ENCODE measurements around the gene LRRFIP1. TPM values are rescaled to one million over a fixed set of nuclear protein-coding genes. Genes with fewer than 3 reads are reported as not detected.
"Not testable (repeated sequence)": the region's sequence is repeated elsewhere in the genome, so short reads cannot be mapped to it uniquely, and the experiment has no call there.

Gene LRRFIP1
- total RNA-seq, 1 donor from 2014 or later: 88.5 TPM

- intact Hi-C loops (cut with DNase I): no loop called here
- DNase-seq: no peak
Observed at GRCh38 chr2:237650455-237650850, 23.1 kb downstream of the LRRFIP1 start.

GRCh38 chr2:237651761-237652160, 24.4 kb downstream of the LRRFIP1 start:
- DNase-seq (no peak), ATAC-seq (ENCODE audit: poor library complexity) (peak; percentile 34)
- intact Hi-C loops (cut with DNase I): no loop called here

More at GRCh38 chr2:237650455-237650850, 23.1 kb downstream of the LRRFIP1 start:
- no peak for ATAC-seq (ENCODE audit: poor library complexity)

- intact Hi-C loops (cut with DNase I): no loop called here
- DNase-seq (peak; percentile 69), ATAC-seq (ENCODE audit: poor library complexity) (peak; percentile 84)
Observed at GRCh38 chr2:237652181-237652580, 24.8 kb downstream of the LRRFIP1 start.

GRCh38 chr2:237652854-237653253, 25.5 kb downstream of the LRRFIP1 start:
- intact Hi-C loops (cut with DNase I): no loop called here
- ATAC-seq (ENCODE audit: poor library complexity) (no peak), DNase-seq (no peak)

GRCh38 chr2:237653776-237654558, 26.6 kb downstream of the LRRFIP1 start:
- intact Hi-C loops (cut with DNase I): no loop called here
- DNase-seq: no peak
- no peak for ATAC-seq (ENCODE audit: poor library complexity)

- intact Hi-C loops (cut with DNase I): no loop called here
- ATAC-seq (ENCODE audit: poor library complexity): no peak
- no peak for DNase-seq
Observed at GRCh38 chr2:237657063-237657462, 29.7 kb downstream of the LRRFIP1 start.

- ATAC-seq (ENCODE audit: poor library complexity): no peak
- intact Hi-C loops (cut with DNase I): no loop called here
- no peak for DNase-seq
Observed at GRCh38 chr2:237660381-237660900, 33.1 kb downstream of the LRRFIP1 start.

GRCh38 chr2:237661270-237661669, 33.9 kb downstream of the LRRFIP1 start:
- no peak for ATAC-seq (ENCODE audit: poor library complexity)
- intact Hi-C loops (cut with DNase I): no loop called here
- DNase-seq: no peak

- ATAC-seq (ENCODE audit: poor library complexity): peak; percentile 6
- no peak for DNase-seq
- intact Hi-C loops (cut with DNase I): no loop called here
Observed at GRCh38 chr2:237661799-237662328, 34.5 kb downstream of the LRRFIP1 start.

GRCh38 chr2:237662671-237663093, 35.3 kb downstream of the LRRFIP1 start:
- peak; percentile 92 for DNase-seq
- intact Hi-C loops (cut with DNase I): no loop called here

GRCh38 chr2:237663517-237664110, 36.2 kb downstream of the LRRFIP1 start:
- ATAC-seq (ENCODE audit: poor library complexity) (peak; percentile 23), DNase-seq (no peak)
- intact Hi-C loops (cut with DNase I): no loop called here

More at GRCh38 chr2:237662671-237663093, 35.3 kb downstream of the LRRFIP1 start:
- peak; percentile 91 for ATAC-seq (ENCODE audit: poor library complexity)

- intact Hi-C loops (cut with DNase I): no loop called here
- DNase-seq (peak; percentile 75), ATAC-seq (ENCODE audit: poor library complexity) (peak; percentile 51)
Observed at GRCh38 chr2:237664151-237664550, 36.8 kb downstream of the LRRFIP1 start.

GRCh38 chr2:237665713-237666143, 38.3 kb downstream of the LRRFIP1 start:
- intact Hi-C loops (cut with DNase I): no loop called here
- no peak for DNase-seq
- ATAC-seq (ENCODE audit: poor library complexity): no peak

GRCh38 chr2:237666606-237667005, 39.2 kb downstream of the LRRFIP1 start:
- DNase-seq (no peak), ATAC-seq (ENCODE audit: poor library complexity) (no peak)
- intact Hi-C loops (cut with DNase I): no loop called here

- DNase-seq; intact Hi-C loops (cut with DNase I); ATAC-seq (ENCODE audit: poor library complexity): not testable (repeated sequence)
Observed at GRCh38 chr2:237667050-237667576, 39.7 kb downstream of the LRRFIP1 start.

GRCh38 chr2:237667893-237668292, 40.5 kb downstream of the LRRFIP1 start:
- ATAC-seq (ENCODE audit: poor library complexity): no peak
- intact Hi-C loops (cut with DNase I): no loop called here
- DNase-seq: no peak

- DNase-seq (no peak), ATAC-seq (ENCODE audit: poor library complexity) (no peak)
- intact Hi-C loops (cut with DNase I): no loop called here
Observed at GRCh38 chr2:237668440-237668839, 41.1 kb downstream of the LRRFIP1 start.

- no peak for DNase-seq
- intact Hi-C loops (cut with DNase I): no loop called here
Observed at GRCh38 chr2:237669283-237669627, 41.9 kb downstream of the LRRFIP1 start.

GRCh38 chr2:237669628-237670392, 42.4 kb downstream of the LRRFIP1 start:
- peak; percentile 71 for DNase-seq
- intact Hi-C loops (cut with DNase I): loop anchor here (10.0 kb wide), 1 partner anchor 85 kb away; no protein-coding TSS in a partner anchor
- peak; percentile 75 for ATAC-seq (ENCODE audit: poor library complexity)

More at GRCh38 chr2:237669283-237669627, 41.9 kb downstream of the LRRFIP1 start:
- ATAC-seq (ENCODE audit: poor library complexity): no peak

All from Right ventricle myocardium superior (tissue), 1 donor.